IMR-90 (cell line): ENCODE data around the gene PON1. TPM values are rescaled to one million over a fixed set of nuclear protein-coding genes. Genes with fewer than 3 reads are reported as not detected.

ENCODE experiments used
- ATAC-seq: fragments of 200-7000 bp; cut with Tn5 transposase; 2 replicates; pipeline ENCODE4 v1.9.1; 2020; ENCODE audit warnings: low read depth, mild to moderate bottlenecking, moderate library complexity
- BruUV-seq: library from RNA; stranded (reverse); fragments of 400-500 nt; replicated peaks from 2 replicates; lab custom pipeline; 2021; lab: Mats Ljungman, UMichigan
- CTCF ChIA-PET: fragments of 300-600 bp; formaldehyde crosslinking; extraction: SDS; loops from one replicate; lab custom pipeline; 2021; ENCODE audit warnings: antibody characterized with exemption; lab: Yijun Ruan, JAX
- POLR2A ChIA-PET: fragments of 300-600 bp; sonication (Branson Sonifier 250); formaldehyde crosslinking; loops from one replicate; lab custom pipeline; 2022; ENCODE audit warnings: antibody characterized with exemption; ENCODE audit not compliant: unreplicated experiment; lab: Charles Lee
- DNase-seq: peaks from one replicate; pipeline ENCODE4 v3.0.0; 2013
- H2AFZ ChIP-seq: replicated peaks from 2 replicates; pipeline ENCODE3; 2013; ENCODE audit warnings: low read length, mild to moderate bottlenecking; ENCODE audit not compliant: poor library complexity
- H2AK5ac ChIP-seq: 2 replicates; pipeline ENCODE4 v1.6.1; 2013; ENCODE audit warnings: low read depth, low read length, inconsistent platforms
- H2AK9ac ChIP-seq: replicated peaks from 2 replicates; pipeline ENCODE3; 2013; ENCODE audit warnings: mild to moderate bottlenecking, low read depth, low read length, moderate library complexity; ENCODE audit not compliant: poor library complexity
- H2BK120ac ChIP-seq: 2 replicates; pipeline ENCODE4 v1.6.1; 2013; ENCODE audit warnings: low read depth, low read length, inconsistent platforms
- H2BK15ac ChIP-seq: 3 replicates; pipeline ENCODE4 v1.6.1; 2013; ENCODE audit warnings: low read depth, low read length, inconsistent platforms
- H2BK20ac ChIP-seq: 2 replicates; pipeline ENCODE4 v1.6.1; 2013; ENCODE audit warnings: low read depth, mild to moderate bottlenecking, inconsistent platforms, low read length, moderate library complexity
- H2BK5ac ChIP-seq: 2 replicates; pipeline ENCODE4 v1.6.1; 2013; ENCODE audit warnings: mild to moderate bottlenecking, low read depth, low read length, inconsistent platforms; ENCODE audit not compliant: poor library complexity, severe bottlenecking
- H3K14ac ChIP-seq: replicated peaks from 2 replicates; pipeline ENCODE4 v1.6.1; 2013; ENCODE audit warnings: low read depth, low read length, inconsistent platforms
- H3K18ac ChIP-seq: 2 replicates; pipeline ENCODE4 v1.6.1; 2013; ENCODE audit warnings: low read depth, low read length, control low read depth
- H3K23ac ChIP-seq: 2 replicates; pipeline ENCODE4 v1.6.1; 2013; ENCODE audit warnings: low read depth, low read length, inconsistent platforms
- H3K27ac ChIP-seq: 2 replicates; pipeline ENCODE4 v1.5.1; 2013; ENCODE audit warnings: mild to moderate bottlenecking, control low read depth, low read length; ENCODE audit not compliant: insufficient read depth
- H3K27me3 ChIP-seq: 2 replicates; pipeline ENCODE4 v1.6.1; 2013; ENCODE audit warnings: low read length; ENCODE audit not compliant: control insufficient read depth, insufficient read depth
- H3K36me3 ChIP-seq: 2 replicates; pipeline ENCODE4 v1.6.1; 2013; ENCODE audit warnings: low read length, mixed read lengths; ENCODE audit not compliant: control insufficient read depth, insufficient read depth
- H3K4ac ChIP-seq: 2 replicates; pipeline ENCODE4 v1.6.1; 2013; ENCODE audit warnings: low read depth, low read length, inconsistent platforms
- H3K4me1 ChIP-seq: 2 replicates; pipeline ENCODE4 v1.6.1; 2013; ENCODE audit warnings: low read length, mixed read lengths; ENCODE audit not compliant: control insufficient read depth, insufficient read depth
- H3K4me2 ChIP-seq: 2 replicates; pipeline ENCODE4 v1.6.1; 2013; ENCODE audit warnings: low read depth, mild to moderate bottlenecking, control low read depth, low read length, moderate library complexity
- H3K4me3 ChIP-seq: 2 replicates; pipeline ENCODE4 v1.5.1; 2013; ENCODE audit warnings: low read depth, mild to moderate bottlenecking, control low read depth, low read length, moderate library complexity; ENCODE audit not compliant: insufficient read depth
- H3K56ac ChIP-seq: 2 replicates; pipeline ENCODE4 v1.6.1; 2013; ENCODE audit warnings: low read length, inconsistent platforms; ENCODE audit not compliant: insufficient read depth; ENCODE audit errors: extremely low read depth
- H3K79me1 ChIP-seq, 2 experiments: 2 replicates each; pipeline ENCODE4 v1.6.1; 2013; ENCODE audit warnings: low read length in 2 of 2, inconsistent platforms in 1 of 2, low read depth in 1 of 2
- H3K9ac ChIP-seq: 2 replicates; pipeline ENCODE4 v1.6.1; 2013; ENCODE audit warnings: low read depth, low read length, control low read depth
- H3K9me1 ChIP-seq: 2 replicates; pipeline ENCODE4 v1.6.1; 2013; ENCODE audit warnings: low read length, inconsistent platforms; ENCODE audit not compliant: insufficient read depth
- H3K9me3 ChIP-seq: 2 replicates; pipeline ENCODE4 v1.6.1; 2013; ENCODE audit warnings: low read length; ENCODE audit not compliant: control insufficient read depth, insufficient read depth
- H4K20me1 ChIP-seq: 2 replicates; pipeline ENCODE4 v1.6.1; 2013; ENCODE audit warnings: low read length, inconsistent platforms; ENCODE audit not compliant: insufficient read depth
- H4K5ac ChIP-seq: 2 replicates; pipeline ENCODE4 v1.6.1; 2013; ENCODE audit warnings: mild to moderate bottlenecking, low read depth, low read length, control low read depth
- H4K8ac ChIP-seq, 2 experiments: 2 replicates each; pipeline ENCODE4 v1.6.1; 2013; ENCODE audit warnings: low read depth in 2 of 2, low read length in 2 of 2, control low read depth in 1 of 2, inconsistent platforms in 1 of 2
- H4K91ac ChIP-seq: 2 replicates; pipeline ENCODE4 v1.6.1; 2013; ENCODE audit warnings: low read depth, low read length, inconsistent platforms; ENCODE audit not compliant: insufficient read depth
- CHD1 ChIP-seq: IDR thresholded peaks from 2 replicates; pipeline ENCODE4 v1.6.1; 2012; ENCODE audit warnings: low read depth, low read length, improper control_type of control experiment
- CTCF ChIP-seq: conservative IDR thresholded peaks from 2 replicates; pipeline ENCODE4 v1.5.1; 2012; ENCODE audit warnings: mild to moderate bottlenecking, low read depth, low read length, improper control_type of control experiment
- ELK1 ChIP-seq: fragments of 150-350 bp; IDR thresholded peaks from 2 replicates; pipeline ENCODE4 v1.6.1; 2016; ENCODE audit warnings: low read depth, mild to moderate bottlenecking, low read length, moderate library complexity, borderline replicate concordance
- MAFK ChIP-seq: IDR thresholded peaks from 2 replicates; pipeline ENCODE4 v1.6.1; 2012; ENCODE audit warnings: low read depth, low read length, improper control_type of control experiment
- NFE2L2 ChIP-seq: fragments of 150-350 bp; IDR thresholded peaks from 2 replicates; pipeline ENCODE4 v1.6.1; 2016; ENCODE audit warnings: low read depth, mild to moderate bottlenecking, low read length
- SMC3 ChIP-seq: fragments of 150-350 bp; IDR thresholded peaks from 2 replicates; pipeline ENCODE4 v1.6.1; 2016; ENCODE audit warnings: low read depth, mild to moderate bottlenecking, antibody characterized with exemption, low read length, moderate library complexity
- WGBS, 2 experiments: methylation state at CpG; one replicate each; pipeline versions ENCODE4 v1.1.5 to v1.1.7; 2013; ENCODE audit warnings: missing lambda C conversion rate in 2 of 2; ENCODE audit not compliant: insufficient read length in 1 of 2; ENCODE audit errors: extremely low coverage in 2 of 2; 5-methylcytosine and 5-hydroxymethylcytosine counted together
- dilution Hi-C: fragments of 300-500 bp; cut with HindIII; formaldehyde crosslinking; loops from one replicate; pipeline ENCODE4 v1.14.3; 2018; ENCODE audit warnings: low sequenced_read_pairs; ENCODE audit not compliant: unreplicated experiment
- in situ Hi-C: fragments of 300-500 bp; cut with MboI; formaldehyde crosslinking; loops from 3 replicates; pipeline ENCODE4 v1.14.3; 2019; ENCODE audit warnings: low sequenced_read_pairs, inconsistent platforms, mixed read lengths
- intact Hi-C: fragments of 100-400 bp; cut with micrococcal nuclease; formaldehyde crosslinking; loops from 2 replicates; pipeline ENCODE4 v1.10.0; 2022
- polyA plus RNA-seq, 3 experiments: library from polyadenylated mRNA; depleted of rRNA; stranded (reverse); fragments of >200 nt; gene quantifications; 2 replicates each; pipeline ENCODE4 v1.2.3, GENCODE V29; 2012; ENCODE audit warnings: low replicate concordance in 1 of 3
- total RNA-seq: library from RNA; depleted of rRNA; stranded (reverse); fragments of >200 nt; gene quantifications from 2 replicates; pipeline ENCODE4 v1.2.3, GENCODE V29; 2012

Gene PON1
- total and polyA plus RNA-seq, 2 of the 4 experiments (the other 2 are of a cell fraction) = not detected

GRCh38 chr7:95304990-95305389, 19.3 kb downstream of the PON1 start:
- POLR2A ChIA-PET = no interaction called here

More at GRCh38 chr7:95304990-95305389, 19.3 kb downstream of the PON1 start:
- dilution Hi-C loops = no loop called here
- no peak overlapping the region for H3K18ac ChIP-seq
- DNase-seq (no peak), ATAC-seq (no peak)
- no peak overlapping the region for H3K14ac ChIP-seq
- H2BK20ac ChIP-seq = no peak overlapping the region
- no peak overlapping the region for H3K27ac ChIP-seq
- H2AK9ac ChIP-seq = no peak overlapping the region
- no peak overlapping the region for H3K4me3 ChIP-seq
- intact Hi-C loops = no loop called here
- no peaks in the 10 kb centered on the region for H3K79me1 ChIP-seq
- H4K5ac ChIP-seq = no peak overlapping the region
- no peak overlapping the region for H2BK15ac ChIP-seq
- H3K9me1 ChIP-seq = no peaks in the 10 kb centered on the region
- H3K56ac ChIP-seq = no peak overlapping the region
- no peak overlapping the region for H2AK5ac ChIP-seq
- in situ Hi-C loops = no loop called here
- no peak overlapping the region for H4K91ac ChIP-seq
- H3K36me3 ChIP-seq = no peaks in the 10 kb centered on the region
- H3K9ac ChIP-seq = no peak overlapping the region
- no peak overlapping the region for H4K8ac ChIP-seq
- H3K27me3 ChIP-seq = no peaks in the 10 kb centered on the region
- H3K4me1 ChIP-seq = no peaks in the 10 kb centered on the region
- BruUV-seq = no TSS peak
- no peak overlapping the region for H2BK5ac ChIP-seq
- TF ChIP-seq CHD1 (no peak), NFE2L2 (no peak), ELK1 (no peak), SMC3 (no peak), MAFK (no peak), CTCF (no peak)
- no peak overlapping the region for H3K23ac ChIP-seq
- CTCF ChIA-PET = no interaction called here
- H4K20me1 ChIP-seq = no peaks in the 10 kb centered on the region
- no peak overlapping the region for H3K4me2 ChIP-seq
- 43% methylated on average over 1 of the region's 7 CpGs; no CpG with 5 or more reads in 1 of the 2 experiments for WGBS, 2 experiments
- H2AFZ ChIP-seq = no peak overlapping the region
- H3K9me3 ChIP-seq = no peaks in the 10 kb centered on the region
- no peak overlapping the region for H2BK120ac ChIP-seq
- no peak overlapping the region for H3K4ac ChIP-seq
